ENCODE results near the gene DENND6B.

DNA sequence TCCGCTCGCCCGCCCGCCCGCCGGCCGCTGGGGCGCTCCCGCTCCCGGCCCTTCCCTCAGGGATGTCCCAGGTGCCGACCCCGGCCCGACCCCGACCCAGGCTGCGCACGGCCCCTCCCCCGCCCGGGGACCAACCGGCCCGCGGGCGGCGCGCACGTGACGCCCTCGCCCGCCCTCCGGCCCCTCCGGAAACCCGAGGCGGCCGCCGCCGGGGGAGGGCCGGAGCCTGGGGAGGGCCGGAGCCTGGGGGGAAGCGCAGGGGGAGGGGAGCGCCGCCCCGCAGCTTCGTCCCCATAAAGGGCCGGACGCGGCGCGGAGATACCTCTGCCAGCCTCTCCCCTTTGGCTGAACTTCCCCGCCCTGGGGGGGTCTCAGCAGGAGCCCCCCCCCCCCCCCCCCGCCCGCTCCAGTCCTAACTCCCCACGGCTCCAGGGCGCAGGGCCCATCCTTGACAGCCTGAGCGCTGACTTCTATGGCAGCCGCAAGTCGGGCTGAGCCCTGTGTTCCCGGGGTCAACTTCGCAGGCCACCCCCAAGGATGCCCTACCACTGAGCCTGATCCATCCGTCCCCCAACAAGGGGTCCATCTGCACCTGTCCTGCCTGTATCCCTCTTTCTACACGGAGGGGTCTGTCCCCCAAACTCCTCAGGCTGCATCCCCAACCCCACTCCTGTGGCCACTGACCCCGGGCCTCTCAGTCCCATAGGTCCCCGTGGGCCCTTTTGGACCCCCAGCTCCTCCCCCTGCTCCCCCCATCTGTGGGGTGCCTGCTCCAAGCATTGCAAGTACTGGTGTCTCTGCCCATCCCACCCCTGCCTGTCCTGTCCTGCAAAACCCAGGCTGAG, 65.0 kb downstream of the DENND6B start, which contains the start of gene MAPK12:
- no peak for TF ChIP-seq POLR2A (IDR thresholded peaks at IDR 0.05; ENCODE audit: low read depth, low read length)
- TF ChIP-seq TAF1 (IDR thresholded peaks at IDR 0.05; ENCODE audit: low read depth, low read length) = no peak
- TF ChIP-seq SPI1 (IDR thresholded peaks at IDR 0.05; ENCODE audit: low read depth, low read length) = no peak

All from GM12891 (cell line).